Thyroid gland (tissue), 4 donors: Measurements from ENCODE around the gene ARHGAP18. TPM values are rescaled to one million over a fixed set of nuclear protein-coding genes. Genes with fewer than 3 reads are reported as not detected.

Source experiments
- DNase-seq, 2 donors: peaks; one replicate each; pipeline ENCODE4 v3.0.0-alpha.2; 2019
- H3K27ac ChIP-seq, 3 donors: fragments of 200-600 bp; sonication (generic); 1 replicate in 2 of 3; 2 replicates in 1 of 3; pipeline ENCODE4 v1.5.1; 2016 to 2019; ENCODE audit warnings: mild to moderate bottlenecking in 1 of 3, moderate library complexity in 1 of 3
- H3K27me3 ChIP-seq: fragments of 200-600 bp; sonication (generic); one replicate; pipeline ENCODE4 v1.5.1; 2019
- H3K36me3 ChIP-seq, 2 donors: fragments of 200-600 bp; sonication (generic); one replicate each; pipeline ENCODE4 v1.5.1; 2016 to 2019
- H3K4me1 ChIP-seq, 2 donors: fragments of 200-600 bp; sonication (generic); one replicate each; pipeline ENCODE4 v1.5.1; 2017 to 2019
- H3K4me3 ChIP-seq, 3 donors: fragments of 200-600 bp; sonication (generic); replicated peaks in 1 of 3; 1 replicate in 2 of 3; 2 replicates in 1 of 3; pipeline ENCODE4 v1.5.1; 2016; ENCODE audit warnings: mild to moderate bottlenecking in 1 of 3
- H3K9me3 ChIP-seq: fragments of 200-600 bp; sonication (generic); one replicate; pipeline ENCODE4 v1.5.1; 2017
- POLR2A ChIP-seq, 2 donors: fragments of 450-650 bp; IDR thresholded peaks; one replicate each; pipeline ENCODE4 v1.6.1; 2017; ENCODE audit warnings: antibody characterized with exemption in 2 of 2, mild to moderate bottlenecking in 2 of 2, moderate library complexity in 1 of 2
- WGBS, 2 donors: methylation state at CpG; one replicate each; pipeline ENCODE4 v1.1.5; 2017; 5-methylcytosine and 5-hydroxymethylcytosine counted together
- intact Hi-C: fragments of 100-400 bp; cut with DNase I; formaldehyde crosslinking; loops from one replicate; pipeline ENCODE4 v1.15.1; 2023
- total RNA-seq, 4 donors: library from RNA; depleted of rRNA; stranded (reverse); fragments of >200 nt; gene quantifications; one replicate each; pipeline ENCODE4 v1.2.3, GENCODE V29; 2016
- TF ChIP-seq, protein P1 (sequence below), 6 experiments: fragments of 200-600 bp in 3 of 6; fragments of 450-650 bp in 3 of 6; sonication (generic) in 3 of 6; IDR thresholded peaks; one replicate each; pipeline ENCODE4 v1.5.1; 2016 to 2019; ENCODE audit warnings: antibody characterized with exemption in 6 of 6, mild to moderate bottlenecking in 2 of 6, inconsistent platforms in 1 of 6, moderate library complexity in 1 of 6

Gene ARHGAP18
- total RNA-seq, 4 donors from 2014 or later = 26.5 to 31.6 (median 28.3) TPM

DNA sequence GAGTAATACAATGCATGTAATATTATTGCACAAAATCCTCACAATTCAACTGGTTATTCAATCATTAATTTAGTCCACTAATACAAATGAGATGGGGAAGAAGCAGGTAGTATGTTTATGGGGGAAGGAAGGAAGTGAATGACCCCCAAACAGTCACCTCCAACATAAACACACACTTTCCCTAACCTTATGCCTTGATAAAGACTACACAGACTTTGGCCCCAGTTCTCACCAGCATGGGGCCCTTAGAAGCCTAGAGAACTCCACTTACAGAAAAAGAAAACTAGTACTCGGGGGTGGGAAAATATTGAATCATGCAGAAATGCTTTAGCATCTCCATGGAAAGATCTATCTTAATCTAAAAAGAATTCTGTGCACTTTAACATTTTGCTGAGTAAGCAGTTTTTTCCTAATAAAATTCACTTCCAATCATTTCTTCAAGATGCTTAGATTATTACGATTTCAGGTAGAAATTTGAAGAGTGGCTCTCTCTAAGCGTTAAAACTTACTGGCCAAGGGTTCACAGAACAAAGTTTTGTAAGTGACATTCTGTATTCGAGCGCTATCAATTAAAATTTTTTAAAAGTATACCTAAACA is 18.8 kb downstream of the ARHGAP18 start:
- TF ChIP-seq POLR2A (IDR thresholded peaks at IDR 0.05) = no peak
- TF ChIP-seq, protein P1, sequence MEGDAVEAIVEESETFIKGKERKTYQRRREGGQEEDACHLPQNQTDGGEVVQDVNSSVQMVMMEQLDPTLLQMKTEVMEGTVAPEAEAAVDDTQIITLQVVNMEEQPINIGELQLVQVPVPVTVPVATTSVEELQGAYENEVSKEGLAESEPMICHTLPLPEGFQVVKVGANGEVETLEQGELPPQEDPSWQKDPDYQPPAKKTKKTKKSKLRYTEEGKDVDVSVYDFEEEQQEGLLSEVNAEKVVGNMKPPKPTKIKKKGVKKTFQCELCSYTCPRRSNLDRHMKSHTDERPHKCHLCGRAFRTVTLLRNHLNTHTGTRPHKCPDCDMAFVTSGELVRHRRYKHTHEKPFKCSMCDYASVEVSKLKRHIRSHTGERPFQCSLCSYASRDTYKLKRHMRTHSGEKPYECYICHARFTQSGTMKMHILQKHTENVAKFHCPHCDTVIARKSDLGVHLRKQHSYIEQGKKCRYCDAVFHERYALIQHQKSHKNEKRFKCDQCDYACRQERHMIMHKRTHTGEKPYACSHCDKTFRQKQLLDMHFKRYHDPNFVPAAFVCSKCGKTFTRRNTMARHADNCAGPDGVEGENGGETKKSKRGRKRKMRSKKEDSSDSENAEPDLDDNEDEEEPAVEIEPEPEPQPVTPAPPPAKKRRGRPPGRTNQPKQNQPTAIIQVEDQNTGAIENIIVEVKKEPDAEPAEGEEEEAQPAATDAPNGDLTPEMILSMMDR (IDR thresholded peaks at IDR 0.05) = no peak
- WGBS, 2 donors = 93 to 97% methylated on average over 5 of the region's 5 CpGs
- Histone ChIP-seq H3K27ac (no peak overlapping the region), H3K4me1 (peaks cover 15 to 17% of the 10 kb centered on the region in 2 donors), H3K27me3 (no peaks in the 10 kb centered on the region), H3K36me3 (no peaks in the 10 kb centered on the region), H3K4me3 (no peak overlapping the region), H3K9me3 (no peaks in the 10 kb centered on the region)
- intact Hi-C loops = no loop called here
- DNase-seq = no peak

DNA sequence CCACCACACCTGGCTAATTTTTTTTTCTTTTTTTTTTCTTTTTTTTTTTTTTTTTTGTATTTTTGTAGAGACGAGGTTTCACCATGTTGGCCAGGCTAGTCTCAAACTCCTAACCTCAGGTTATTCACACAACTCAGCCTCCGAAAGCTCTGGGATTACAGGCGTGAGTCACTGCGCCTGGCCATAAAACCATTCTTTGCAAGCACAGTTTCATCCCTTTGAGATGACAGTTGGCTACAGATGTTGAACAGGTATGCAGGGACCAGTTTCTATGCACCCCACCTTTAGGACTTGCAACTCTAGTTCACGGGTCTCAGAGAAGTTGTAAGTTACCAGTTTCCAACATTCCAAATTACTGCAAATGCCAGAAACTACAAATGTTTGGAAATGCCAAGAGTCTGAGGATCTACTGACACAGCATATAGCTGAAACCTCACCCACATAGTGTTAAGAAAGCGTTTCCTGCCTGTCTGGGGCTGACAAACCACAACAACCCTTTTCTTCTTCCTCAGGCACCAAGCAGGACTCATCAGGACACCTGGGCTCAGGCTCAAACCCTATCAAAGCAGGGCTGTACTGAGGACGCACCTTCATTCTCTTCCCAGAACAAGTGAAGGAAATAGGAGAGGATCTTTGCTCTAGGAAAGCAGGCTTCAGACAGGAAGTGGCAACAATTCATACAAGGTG is 22.9 kb downstream of the ARHGAP18 start:
- DNase-seq = no peak
- Histone ChIP-seq H3K4me3 (no peak overlapping the region), H3K27me3 (no peaks in the 10 kb centered on the region), H3K4me1 (peaks cover 15 to 27% of the 10 kb centered on the region in 2 donors), H3K36me3 (no peaks in the 10 kb centered on the region), H3K9me3 (no peaks in the 10 kb centered on the region), H3K27ac (no peak overlapping the region)
- 82 to 86% methylated on average over 7 of the region's 7 CpGs for WGBS, 2 donors
- TF ChIP-seq, protein P1 (IDR thresholded peaks at IDR 0.05) = no peak
- intact Hi-C loops = no loop called here

DNA sequence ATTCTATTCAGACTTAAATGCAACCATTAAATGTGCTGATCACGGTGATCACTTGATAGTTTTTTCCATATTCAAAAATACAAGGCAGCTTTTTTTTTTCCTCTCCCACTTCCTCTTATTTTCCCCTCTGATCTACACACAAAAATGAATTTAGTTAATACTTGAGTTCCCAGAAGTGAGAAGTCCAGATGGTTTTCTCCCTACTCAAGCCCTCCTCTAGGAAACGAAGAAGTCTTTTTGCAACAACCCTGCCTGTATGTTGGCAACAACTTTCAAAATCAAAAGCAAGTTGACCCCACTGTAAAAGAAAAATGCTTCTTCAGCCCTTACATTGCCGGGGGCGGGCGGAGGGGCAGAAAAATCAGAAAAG is 24.3 kb downstream of the ARHGAP18 start:
- intact Hi-C loops = no loop called here
- WGBS, 2 donors = 82 to 88% methylated on average over 5 of the region's 5 CpGs
- H3K27ac ChIP-seq = peak overlapping the region in 2 of 3 donors; percentile 6 to 31
- TF ChIP-seq, protein P1 (IDR thresholded peaks at IDR 0.05) = no peak
- TF ChIP-seq POLR2A (IDR thresholded peaks at IDR 0.05) = no peak
- peaks cover 18 to 29% of the 10 kb centered on the region in 2 donors for H3K4me1 ChIP-seq
- no peak for DNase-seq
- no peaks in the 10 kb centered on the region for H3K27me3 ChIP-seq
- H3K36me3 ChIP-seq = no peaks in the 10 kb centered on the region
- no peaks in the 10 kb centered on the region for H3K9me3 ChIP-seq
- H3K4me3 ChIP-seq = no peak overlapping the region

DNA sequence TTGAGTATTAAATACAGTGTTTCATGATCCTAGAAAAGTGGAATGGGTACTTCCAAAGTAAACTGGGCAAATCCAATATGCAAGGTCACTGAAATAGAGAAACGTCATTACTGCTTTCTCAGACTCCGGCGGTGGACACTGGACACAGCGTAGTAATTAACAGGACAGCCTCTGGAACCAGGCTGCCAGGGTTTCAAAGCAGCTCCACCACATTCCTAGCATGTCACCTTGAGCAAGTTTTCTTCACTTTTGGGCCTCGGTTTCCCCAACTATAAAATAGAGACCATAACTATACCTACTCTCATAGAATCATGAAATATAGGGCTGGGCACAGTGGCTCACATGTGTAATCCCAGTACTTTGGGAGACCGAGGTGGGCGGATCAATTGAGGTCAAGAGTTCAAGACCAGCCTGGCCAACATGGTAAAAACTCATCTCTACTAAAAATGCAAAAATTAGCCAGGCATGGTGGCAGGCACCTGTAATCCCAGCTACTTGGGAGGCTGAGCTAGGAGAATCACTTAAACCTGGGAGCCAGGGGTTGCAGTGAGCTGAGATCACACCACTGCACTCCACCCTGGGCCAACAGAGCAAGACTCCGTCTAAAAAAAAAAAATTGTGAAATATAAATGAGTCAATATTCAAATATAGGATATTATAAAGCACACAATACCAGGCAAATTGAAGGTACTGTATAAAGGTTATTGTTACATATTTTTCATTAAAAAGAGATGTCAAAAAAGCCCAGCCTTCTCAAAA is 24.9 kb downstream of the ARHGAP18 start:
- Histone ChIP-seq H3K4me3 (no peak overlapping the region), H3K27ac (peak overlapping the region; percentile 84 to 94 (median 87)), H3K9me3 (no peaks in the 10 kb centered on the region), H3K4me1 (peaks cover 18 to 29% of the 10 kb centered on the region in 2 donors), H3K36me3 (no peaks in the 10 kb centered on the region), H3K27me3 (no peaks in the 10 kb centered on the region)
- no peak for TF ChIP-seq POLR2A (IDR thresholded peaks at IDR 0.05)
- TF ChIP-seq, protein P1 (IDR thresholded peaks at IDR 0.05) = no peak
- no peak for DNase-seq
- intact Hi-C loops = no loop called here
- 92 to 94% methylated on average over 8 of the region's 8 CpGs for WGBS, 2 donors
